ES-I3 (cell line): ENCODE results near the gene ALG12.

ENCODE experiments used
- H3K36me3 ChIP-seq: 2 replicates; pipeline ENCODE4 v1.6.1; 2013; ENCODE audit warnings: mild to moderate bottlenecking, low read length, control low read depth, moderate library complexity; ENCODE audit not compliant: insufficient read depth
- H3K4me1 ChIP-seq: 2 replicates; pipeline ENCODE4 v1.6.1; 2013; ENCODE audit warnings: mild to moderate bottlenecking, control low read depth, low read length; ENCODE audit not compliant: insufficient read depth
- H3K9ac ChIP-seq: 2 replicates; pipeline ENCODE4 v1.6.1; 2013; ENCODE audit warnings: low read depth, mild to moderate bottlenecking, low read length, moderate library complexity
- H3K9me3 ChIP-seq: 2 replicates; pipeline ENCODE4 v1.6.1; 2013; ENCODE audit warnings: mild to moderate bottlenecking, low read length, moderate library complexity; ENCODE audit not compliant: control insufficient read depth, insufficient read depth

Gene ALG12

GRCh38 chr22:49910229-49911155 lies 7.7 kb downstream of the ALG12 start:
- H3K9ac ChIP-seq: no peak overlapping the region
- no peaks in the 10 kb centered on the region for H3K4me1 ChIP-seq
- H3K36me3 ChIP-seq: no peaks in the 10 kb centered on the region
- no peaks in the 10 kb centered on the region for H3K9me3 ChIP-seq

GRCh38 chr22:49909476-49910205 lies 8.6 kb downstream of the ALG12 start:
- Histone ChIP-seq H3K4me1 (no peaks in the 10 kb centered on the region), H3K9ac (no peak overlapping the region), H3K9me3 (no peaks in the 10 kb centered on the region), H3K36me3 (no peaks in the 10 kb centered on the region)

- Histone ChIP-seq H3K4me1 (no peaks in the 10 kb centered on the region), H3K9me3 (no peaks in the 10 kb centered on the region), H3K9ac (no peak overlapping the region), H3K36me3 (no peaks in the 10 kb centered on the region; the same call in 1 of the 2 replicates)
Measured at GRCh38 chr22:49907807-49908206, 10.4 kb downstream of the ALG12 start.

- Histone ChIP-seq H3K36me3 (no peaks in the 10 kb centered on the region; the same call in 1 of the 2 replicates), H3K4me1 (no peaks in the 10 kb centered on the region), H3K9me3 (no peaks in the 10 kb centered on the region), H3K9ac (no peak overlapping the region)
Measured at GRCh38 chr22:49906799-49907290, 11.4 kb downstream of the ALG12 start.

GRCh38 chr22:49906071-49906798 lies 12.0 kb downstream of the ALG12 start:
- Histone ChIP-seq H3K9ac (no peak overlapping the region), H3K36me3 (no peaks in the 10 kb centered on the region; the same call in 1 of the 2 replicates), H3K4me1 (no peaks in the 10 kb centered on the region), H3K9me3 (no peaks in the 10 kb centered on the region)

GRCh38 chr22:49905465-49905864 lies 12.8 kb downstream of the ALG12 start:
- Histone ChIP-seq H3K9ac (no peak overlapping the region), H3K36me3 (no peaks in the 10 kb centered on the region; the same call in 1 of the 2 replicates)

GRCh38 chr22:49904040-49904369 lies 14.2 kb downstream of the ALG12 start:
- Histone ChIP-seq H3K36me3 (no peaks in the 10 kb centered on the region; the same call in 1 of the 2 replicates), H3K9me3 (no peaks in the 10 kb centered on the region), H3K4me1 (no peaks in the 10 kb centered on the region), H3K9ac (no peak overlapping the region)

More at GRCh38 chr22:49905465-49905864, 12.8 kb downstream of the ALG12 start:
- Histone ChIP-seq H3K9me3 (no peaks in the 10 kb centered on the region), H3K4me1 (no peaks in the 10 kb centered on the region)

GRCh38 chr22:49903322-49904039 lies 14.8 kb downstream of the ALG12 start:
- no peak overlapping the region for H3K9ac ChIP-seq
- H3K9me3 ChIP-seq: no peaks in the 10 kb centered on the region
- H3K4me1 ChIP-seq: no peaks in the 10 kb centered on the region
- H3K36me3 ChIP-seq: no peaks in the 10 kb centered on the region; the same call in 1 of the 2 replicates

- Histone ChIP-seq H3K4me1 (no peaks in the 10 kb centered on the region), H3K9ac (no peak overlapping the region), H3K36me3 (no peaks in the 10 kb centered on the region; the same call in 1 of the 2 replicates), H3K9me3 (no peaks in the 10 kb centered on the region)
Measured at GRCh38 chr22:49901457-49901856, 16.8 kb downstream of the ALG12 start.

GRCh38 chr22:49900441-49901230 lies 17.6 kb downstream of the ALG12 start:
- no peaks in the 10 kb centered on the region for H3K9me3 ChIP-seq
- no peaks in the 10 kb centered on the region; the same call in 1 of the 2 replicates for H3K36me3 ChIP-seq
- no peaks in the 10 kb centered on the region for H3K4me1 ChIP-seq
- no peak overlapping the region for H3K9ac ChIP-seq

- no peaks in the 10 kb centered on the region; the same call in 1 of the 2 replicates for H3K36me3 ChIP-seq
- no peak overlapping the region for H3K9ac ChIP-seq
Measured at GRCh38 chr22:49899530-49899929, 18.7 kb downstream of the ALG12 start.

GRCh38 chr22:49897015-49897684 lies 21.1 kb downstream of the ALG12 start:
- no peaks in the 10 kb centered on the region for H3K4me1 ChIP-seq
- H3K9me3 ChIP-seq: no peaks in the 10 kb centered on the region
- 0 out of 2 replicates have a peak, but pooled peaks cover 2% of the 10 kb centered on the region for H3K36me3 ChIP-seq
- no peak overlapping the region for H3K9ac ChIP-seq

More at GRCh38 chr22:49899530-49899929, 18.7 kb downstream of the ALG12 start:
- no peaks in the 10 kb centered on the region for H3K9me3 ChIP-seq
- no peaks in the 10 kb centered on the region for H3K4me1 ChIP-seq
